ENCODE data around the gene ABCF3.
"Not testable (repeated sequence)": the region's sequence is repeated elsewhere in the genome, so short reads cannot be mapped to it uniquely, and the experiment has no call there.

Gene ABCF3

GRCh38 chr3:184186184-184186901 is at the start of gene ABCF3:
TSS of gene ABCF3 (plus strand) at chr3:184186199. CDS start at chr3:184186208, 9 bp downstream.
- no peak for DNase-seq

GRCh38 chr3:184140436-184140835 is 45.6 kb upstream of the ABCF3 start:
- no peak for DNase-seq

GRCh38 chr3:184142199-184142598 is 43.8 kb upstream of the ABCF3 start:
- no peak for DNase-seq

GRCh38 chr3:184143327-184143726 is 42.7 kb upstream of the ABCF3 start:
- DNase-seq, result no peak

- no peak for DNase-seq
Measured at GRCh38 chr3:184144505-184144904, 41.5 kb upstream of the ABCF3 start.

- DNase-seq, result peak; percentile 38
Measured at GRCh38 chr3:184145111-184145524, 40.9 kb upstream of the ABCF3 start.

- no peak for DNase-seq
Measured at GRCh38 chr3:184145751-184146270, 40.2 kb upstream of the ABCF3 start.

GRCh38 chr3:184148076-184148475 is 37.9 kb upstream of the ABCF3 start:
- DNase-seq, result no peak

- DNase-seq, result no peak
Measured at GRCh38 chr3:184149123-184149522, 36.9 kb upstream of the ABCF3 start.

- DNase-seq, result not testable (repeated sequence)
Measured at GRCh38 chr3:184149770-184150169, 36.2 kb upstream of the ABCF3 start.

- peak; percentile 55 for DNase-seq
Measured at GRCh38 chr3:184154885-184155643, 30.9 kb upstream of the ABCF3 start, which contains the start of gene DVL3. TSS of gene DVL3 (plus strand) at chr3:184155377. CDS start at chr3:184155636, 259 bp downstream.

- DNase-seq, result no peak
Measured at GRCh38 chr3:184155644-184156521, 30.1 kb upstream of the ABCF3 start.

GRCh38 chr3:184156522-184156955 is 29.5 kb upstream of the ABCF3 start:
- no peak for DNase-seq

GRCh38 chr3:184157206-184157605 is 28.8 kb upstream of the ABCF3 start:
- no peak for DNase-seq

GRCh38 chr3:184158404-184158803 is 27.6 kb upstream of the ABCF3 start:
- no peak for DNase-seq

GRCh38 chr3:184160456-184160855 is 25.5 kb upstream of the ABCF3 start:
- no peak for DNase-seq

GRCh38 chr3:184162571-184163070 is 23.4 kb upstream of the ABCF3 start:
- not testable (repeated sequence) for DNase-seq

GRCh38 chr3:184164648-184165330 is 21.2 kb upstream of the ABCF3 start:
- no peak for DNase-seq

GRCh38 chr3:184165543-184165942 is 20.5 kb upstream of the ABCF3 start:
- DNase-seq, result no peak

- no peak for DNase-seq
Measured at GRCh38 chr3:184166671-184167070, 19.3 kb upstream of the ABCF3 start.

- no peak for DNase-seq
Measured at GRCh38 chr3:184167786-184168185, 18.2 kb upstream of the ABCF3 start.

All from NCI-H510A (cell line).